ENCODE data around the gene ATPAF1.
A peak's percentile ranks its signal among the peaks of the same experiment; 100 is the strongest.

The ATPAF1 gene

DNA sequence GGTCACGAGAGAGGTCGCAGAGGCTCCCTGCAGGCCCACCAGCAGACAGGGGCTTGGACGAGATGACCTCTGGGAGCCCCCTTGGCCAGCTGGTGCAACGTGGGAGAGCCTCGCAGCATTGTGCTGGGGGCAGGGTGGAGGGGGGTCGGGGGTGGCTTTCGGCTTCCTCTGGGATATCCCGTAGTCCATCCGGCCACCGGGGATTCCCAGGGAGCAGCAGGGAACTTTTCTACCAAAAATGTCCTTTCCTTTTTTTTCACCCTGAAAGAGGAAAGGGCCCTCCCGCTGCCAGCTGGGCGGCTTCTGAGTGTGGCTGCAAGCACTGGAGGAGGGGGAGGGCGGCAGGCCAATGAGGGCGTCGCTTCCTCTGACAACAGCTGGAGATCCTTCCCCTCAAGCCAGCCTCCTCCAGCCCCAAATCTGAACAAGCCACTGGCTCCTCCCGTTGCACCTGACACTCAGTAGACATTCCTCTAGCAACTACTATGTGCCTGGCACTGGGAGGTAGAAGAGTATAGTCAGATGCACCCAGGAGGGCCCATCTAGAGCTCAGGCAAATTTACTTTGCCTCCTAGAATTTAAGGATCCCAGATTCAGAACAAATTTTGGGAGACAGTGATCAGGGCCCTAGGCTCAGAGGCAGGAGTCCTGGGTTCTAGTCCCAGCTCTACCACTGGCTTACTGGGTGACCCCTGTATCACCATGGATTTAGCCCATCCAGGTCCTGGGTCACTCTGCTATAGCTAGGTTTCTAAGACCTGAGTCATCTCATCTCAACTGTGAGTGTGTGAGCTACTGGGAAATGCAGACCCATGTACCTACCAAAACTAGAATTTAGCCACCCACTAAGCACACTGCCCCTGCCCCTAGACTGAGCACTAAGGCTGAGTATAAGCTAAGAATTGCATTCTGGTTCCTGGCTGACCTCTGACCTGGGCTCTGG, 54.2 kb downstream of the ATPAF1 start:
- peak; percentile 92 for DNase-seq

DNA sequence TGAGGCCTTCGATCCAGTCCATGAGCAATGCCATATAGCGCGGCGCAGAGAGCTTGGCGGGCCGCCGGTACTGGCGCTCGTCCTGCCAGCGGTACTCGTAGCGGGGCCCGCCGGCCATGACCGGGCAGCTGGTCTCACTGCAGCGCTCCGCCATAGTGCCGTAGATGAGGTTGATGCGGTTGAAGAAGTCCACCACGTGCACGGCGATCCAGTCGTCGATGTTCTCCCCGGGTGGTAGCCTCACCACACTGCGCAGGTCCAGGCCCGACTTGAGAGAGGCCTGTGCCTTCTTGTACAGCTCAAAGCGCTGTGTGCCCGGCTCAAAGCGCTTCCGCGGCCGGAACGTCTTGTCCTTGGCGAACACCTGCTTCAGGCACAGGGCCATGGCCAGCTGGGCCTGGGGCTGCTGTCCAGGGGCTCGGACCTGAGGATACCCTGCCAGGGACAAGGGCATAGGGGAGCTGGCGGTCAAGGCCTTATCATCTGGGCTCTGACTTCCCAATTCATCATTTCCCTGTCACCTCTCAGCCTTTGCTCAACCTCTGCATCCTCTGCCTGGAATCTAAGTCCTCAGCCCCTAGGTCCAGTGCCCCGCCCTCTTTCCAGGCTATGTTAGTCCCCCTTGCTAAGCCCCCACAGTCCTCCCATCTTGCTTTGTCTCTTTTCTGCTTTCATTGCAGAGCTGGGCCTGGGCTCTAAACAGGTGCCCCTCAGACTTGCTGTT, 55.1 kb downstream of the ATPAF1 start:
- no peak for DNase-seq

- DNase-seq = no peak
Observed at GRCh38 chr1:46611691-46612221, 56.4 kb downstream of the ATPAF1 start.

- no peak for DNase-seq
Observed at GRCh38 chr1:46607345-46608130, 60.6 kb downstream of the ATPAF1 start.

- DNase-seq = no peak
Observed at GRCh38 chr1:46606255-46606965, 61.8 kb downstream of the ATPAF1 start.

GRCh38 chr1:46605232-46605631, 62.9 kb downstream of the ATPAF1 start:
- no peak for DNase-seq

- DNase-seq = peak; percentile 98
Observed at GRCh38 chr1:46603858-46604549, 64.2 kb downstream of the ATPAF1 start, which contains the start of gene MKNK1. TSS of gene MKNK1 (minus strand) at chr1:46604268. CDS start at chr1:46583327, 20,941 bp downstream.

GRCh38 chr1:46603481-46603857, 64.7 kb downstream of the ATPAF1 start:
- DNase-seq = no peak

- DNase-seq = no peak
Observed at GRCh38 chr1:46601257-46602007, 66.7 kb downstream of the ATPAF1 start.

GRCh38 chr1:46599059-46599970, 68.8 kb downstream of the ATPAF1 start:
- no peak for DNase-seq

GRCh38 chr1:46596846-46597245, 71.3 kb downstream of the ATPAF1 start:
- no peak for DNase-seq

- no peak for DNase-seq
Observed at GRCh38 chr1:46596036-46596435, 72.1 kb downstream of the ATPAF1 start.

- peak; percentile 72 for DNase-seq
Observed at GRCh38 chr1:46595127-46595526, 73.0 kb downstream of the ATPAF1 start.

- DNase-seq = no peak
Observed at GRCh38 chr1:46594063-46594462, 74.1 kb downstream of the ATPAF1 start.

- DNase-seq = no peak
Observed at GRCh38 chr1:46592823-46593222, 75.3 kb downstream of the ATPAF1 start.

GRCh38 chr1:46589529-46589928, 78.6 kb downstream of the ATPAF1 start:
- DNase-seq = no peak

- no peak for DNase-seq
Observed at GRCh38 chr1:46587069-46587468, 81.1 kb downstream of the ATPAF1 start.

DNA sequence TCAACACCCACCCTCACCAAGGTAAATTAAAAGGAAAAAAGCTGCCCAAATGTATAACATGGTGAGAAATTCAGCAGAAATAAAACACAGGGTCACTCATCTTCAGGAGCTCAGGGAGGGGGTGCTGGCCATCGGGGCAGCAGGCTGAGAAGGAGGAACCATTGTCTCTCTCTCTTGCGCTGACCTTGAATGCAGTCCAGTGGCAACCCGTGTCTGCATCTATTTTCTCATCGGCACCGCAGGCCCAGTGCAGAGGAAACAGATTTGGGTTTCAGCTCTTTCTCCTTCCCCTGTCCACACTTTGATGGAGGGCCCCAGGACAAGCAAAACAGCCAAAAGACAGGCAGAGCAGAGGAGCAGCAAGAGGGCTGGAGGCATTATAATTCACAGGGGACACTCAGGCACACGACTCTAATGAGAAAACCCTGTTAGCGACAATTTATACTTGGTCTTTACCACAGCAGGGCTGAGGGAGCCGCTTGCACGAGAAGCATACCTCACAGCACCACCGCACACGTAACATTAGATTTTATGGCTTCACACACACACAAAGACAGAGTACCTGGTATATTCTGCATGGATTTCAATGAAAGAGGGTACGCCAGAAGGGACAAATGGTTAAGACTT, 82.7 kb downstream of the ATPAF1 start:
- no peak for DNase-seq

- DNase-seq = no peak
Observed at GRCh38 chr1:46583494-46583893, 84.7 kb downstream of the ATPAF1 start.
